ENCODE results near the gene ITPKA.

- no peak for TF ChIP-seq CTCF (IDR thresholded peaks at IDR 0.05)
- TF ChIP-seq POLR2A (IDR thresholded peaks at IDR 0.05) = no peak
Observed at GRCh38 chr15:41487381-41487780, 6.3 kb upstream of the ITPKA start.
